Islet precursor cell (in vitro differentiated cells): ENCODE data around the gene GCNT2.
"Not testable (repeated sequence)": the region's sequence is repeated elsewhere in the genome, so short reads cannot be mapped to it uniquely, and the experiment has no call there.

Experiments
- DNase-seq: peaks from one replicate; pipeline ENCODE4 v3.0.0-alpha.2; 2018

GCNT2 gene

DNA sequence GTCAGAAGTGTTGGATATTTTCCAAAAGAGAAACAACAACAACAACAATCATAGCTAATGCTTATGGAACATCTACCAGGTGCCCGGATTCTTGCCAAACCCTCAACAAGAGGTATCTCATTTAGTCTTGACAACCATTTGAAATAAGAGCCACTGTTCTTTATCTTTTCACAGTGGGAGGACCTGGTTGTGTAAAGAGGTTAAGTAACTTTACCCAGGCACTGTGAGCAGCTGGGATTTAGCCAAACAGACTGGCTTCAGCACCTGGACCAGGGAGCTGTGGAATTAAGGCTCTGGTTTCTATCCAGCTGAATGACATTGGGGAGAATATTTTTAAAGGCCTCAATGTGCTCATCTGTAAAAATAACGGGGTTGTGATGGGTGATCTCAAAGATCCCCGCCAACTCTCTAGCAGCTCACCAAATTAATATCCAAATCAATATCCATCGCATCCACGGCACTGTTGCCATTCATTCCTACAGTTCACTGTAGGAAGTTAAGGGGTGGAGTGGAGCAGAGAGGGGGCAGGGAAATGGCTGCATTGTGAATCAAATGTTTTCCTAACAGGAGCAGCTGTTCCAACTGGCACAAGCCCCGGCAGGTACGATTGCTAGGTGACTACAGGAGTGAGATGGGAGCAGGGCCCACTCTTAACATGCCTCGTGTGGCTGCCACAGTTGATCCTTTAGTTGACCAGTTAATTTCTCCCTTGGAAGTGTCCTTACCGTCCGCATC lies 61.8 kb downstream of the GCNT2 start:
- peak; percentile 69 for DNase-seq

DNA sequence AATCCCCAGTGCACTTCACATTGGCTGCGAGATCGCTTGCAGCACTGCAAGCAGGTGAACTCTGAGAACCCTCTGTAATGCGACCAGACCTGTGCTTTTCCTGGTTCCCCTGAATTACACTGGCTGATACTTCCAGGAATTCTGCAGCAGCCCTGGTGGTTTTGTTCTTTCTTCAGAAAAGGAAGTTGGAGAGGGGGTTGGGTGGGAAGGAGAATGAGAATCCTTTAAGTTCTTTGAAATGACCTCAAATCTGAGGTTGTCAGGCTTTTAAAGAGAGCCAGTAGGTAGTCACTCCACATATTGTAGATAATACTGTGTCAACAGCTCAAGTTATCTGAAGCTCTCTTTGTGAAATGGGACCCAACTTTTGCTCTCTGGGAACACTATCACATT lies 62.4 kb downstream of the GCNT2 start:
- peak; percentile 76 for DNase-seq

DNA sequence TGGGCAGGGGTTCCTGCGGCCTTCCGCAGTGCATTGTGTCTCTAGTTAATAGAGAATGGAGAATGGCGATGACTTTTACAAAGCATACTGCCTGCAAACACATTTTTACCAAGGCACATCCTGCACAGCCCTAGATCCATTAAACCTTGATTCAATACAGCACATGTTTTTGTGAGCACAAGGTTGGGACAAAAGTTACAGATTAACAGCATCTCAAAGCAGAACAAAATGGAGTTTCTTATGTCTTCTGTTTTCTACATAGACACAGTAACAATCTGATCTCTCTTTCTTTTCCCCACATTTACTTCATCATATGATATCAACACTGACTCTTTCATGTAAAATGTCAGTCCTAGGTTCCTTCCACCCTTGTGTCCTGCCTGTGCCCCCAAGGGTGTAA lies 63.5 kb downstream of the GCNT2 start:
- DNase-seq, result no peak

DNA sequence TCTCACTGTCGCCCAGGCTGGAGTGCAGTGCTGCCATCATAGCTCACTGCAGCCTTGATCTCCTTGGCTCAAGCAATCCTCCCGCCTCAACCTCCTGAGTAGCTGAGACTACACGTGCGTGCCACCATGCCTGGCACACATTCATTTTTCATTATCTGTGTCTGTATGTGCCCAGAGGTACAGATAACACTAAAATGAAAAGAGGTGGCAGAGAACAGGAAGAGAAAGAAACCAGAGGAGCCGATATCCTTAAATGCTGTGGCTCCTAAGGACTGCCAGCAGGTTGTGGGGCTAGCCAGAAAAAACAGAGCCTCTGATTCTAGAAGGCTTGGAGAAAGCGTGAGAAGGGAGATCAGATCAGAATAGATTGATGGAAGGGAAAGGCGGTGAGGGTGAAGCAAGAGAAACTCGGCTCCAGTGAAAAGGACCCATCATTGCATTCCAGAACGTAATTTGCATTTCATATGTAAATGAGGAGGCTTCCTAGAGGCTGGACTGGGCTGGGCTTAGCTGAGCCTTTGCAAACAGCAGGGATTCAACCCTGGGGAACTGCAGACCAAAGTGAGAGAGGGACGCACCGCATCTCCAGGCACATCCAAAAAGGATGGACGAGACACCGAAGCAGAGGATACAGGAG lies 64.2 kb downstream of the GCNT2 start:
- peak; percentile 92 for DNase-seq

DNA sequence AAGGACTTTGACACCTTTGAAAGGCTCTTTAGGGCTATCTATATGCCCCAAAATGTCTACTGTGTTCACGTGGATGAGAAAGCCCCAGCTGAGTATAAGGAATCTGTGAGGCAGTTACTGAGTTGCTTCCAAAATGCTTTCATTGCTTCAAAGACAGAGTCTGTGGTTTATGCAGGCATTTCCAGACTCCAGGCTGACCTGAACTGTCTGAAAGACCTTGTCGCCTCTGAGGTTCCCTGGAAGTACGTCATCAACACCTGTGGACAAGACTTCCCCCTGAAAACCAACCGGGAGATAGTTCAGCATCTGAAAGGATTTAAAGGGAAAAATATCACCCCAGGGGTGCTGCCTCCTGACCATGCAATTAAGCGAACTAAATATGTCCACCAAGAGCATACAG lies 65.2 kb downstream of the GCNT2 start:
- peak; percentile 93 for DNase-seq

DNA sequence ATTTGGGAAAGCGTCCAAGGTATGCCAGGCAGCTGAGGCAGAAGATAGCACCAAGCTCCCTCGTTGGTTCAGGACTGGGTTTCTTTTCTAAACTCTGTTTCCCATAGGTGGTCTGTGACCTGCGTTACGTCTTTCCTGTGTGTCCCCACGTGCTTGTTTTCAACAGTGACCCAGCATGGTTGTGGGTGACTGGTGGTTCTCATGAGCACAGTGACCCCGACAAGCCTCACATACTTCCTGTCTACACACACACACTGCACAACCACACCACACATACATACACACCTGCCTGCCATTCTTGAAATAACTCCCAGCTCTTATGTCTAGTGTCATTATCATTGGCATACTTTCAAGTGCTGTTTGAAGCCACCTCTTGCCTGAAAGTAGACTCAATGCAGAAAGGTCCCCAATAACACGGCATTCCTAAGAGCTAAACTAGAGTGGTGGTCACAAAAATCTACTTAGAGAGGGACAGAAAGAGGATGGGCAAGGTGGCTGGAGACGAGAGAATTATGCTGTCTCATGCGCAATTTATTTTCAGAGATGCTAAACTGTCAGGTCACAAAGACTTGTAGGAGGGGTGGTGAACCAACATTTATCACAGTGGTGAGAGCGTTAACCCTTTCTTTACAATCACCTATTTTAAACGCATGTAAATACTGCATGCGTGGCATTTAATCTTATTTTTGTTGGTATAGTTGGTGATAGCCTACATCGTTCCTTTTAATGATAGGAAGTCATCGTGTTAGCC lies 66.7 kb downstream of the GCNT2 start:
- DNase-seq, result peak; percentile 82

DNA sequence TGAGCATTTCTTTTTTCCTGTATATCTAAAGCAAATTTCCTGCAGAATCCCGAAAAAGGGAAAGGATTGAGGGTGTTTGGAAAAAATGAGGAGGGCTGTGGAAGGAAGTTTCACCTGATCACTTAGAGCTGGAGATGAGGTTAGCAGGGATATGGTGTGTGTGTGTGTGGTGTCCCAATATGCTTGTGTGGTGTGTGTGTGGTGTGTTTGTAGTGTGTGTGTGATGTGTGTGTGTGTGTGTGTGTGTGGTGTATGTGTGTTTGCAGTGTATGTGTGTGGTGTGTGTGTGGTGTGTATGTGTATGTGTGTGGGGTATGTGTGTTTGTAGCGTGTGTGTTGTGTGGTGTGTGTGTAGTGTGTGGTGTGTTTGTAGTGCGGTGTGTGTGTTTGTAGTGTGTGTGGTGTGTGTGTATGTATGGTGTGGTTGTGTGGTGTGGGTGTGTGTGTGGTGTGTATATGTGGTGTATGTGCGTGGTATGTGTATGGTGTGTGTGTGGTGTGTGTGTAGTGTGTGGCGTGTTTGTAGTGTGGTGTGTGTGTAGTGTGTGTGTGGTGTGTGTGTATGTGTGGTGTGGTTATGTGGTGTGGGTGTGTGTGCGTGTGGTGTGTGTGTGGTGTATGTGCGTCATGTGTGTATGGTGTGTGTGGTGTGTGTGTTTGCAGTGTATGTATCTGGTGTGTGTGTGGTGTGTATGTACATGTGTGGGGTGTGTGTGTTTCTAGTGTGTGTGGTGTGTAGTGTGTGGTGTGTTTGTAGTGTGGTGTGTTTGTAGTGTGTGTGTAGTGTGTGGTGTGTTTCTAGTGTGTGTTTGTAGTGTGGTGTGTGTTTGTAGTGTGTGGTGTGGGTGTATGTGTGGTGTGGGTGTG lies 67.6 kb downstream of the GCNT2 start:
- DNase-seq, result peak; percentile 30

DNA sequence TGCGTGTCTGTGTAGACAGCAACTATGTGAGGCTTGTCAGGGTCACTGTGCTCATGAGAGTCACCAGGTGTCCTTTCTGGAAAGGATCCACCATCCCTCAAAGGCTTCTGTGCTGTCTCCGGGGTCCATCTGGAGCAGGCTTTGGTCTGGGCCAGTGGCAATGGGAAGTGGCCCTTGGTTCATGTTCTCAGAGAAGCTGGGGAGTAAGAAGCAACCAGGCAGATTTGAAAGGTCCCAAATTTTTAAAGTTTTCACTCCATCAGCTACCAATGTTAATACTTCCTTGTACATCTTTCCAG lies 68.2 kb downstream of the GCNT2 start:
- peak; percentile 45 for DNase-seq

DNA sequence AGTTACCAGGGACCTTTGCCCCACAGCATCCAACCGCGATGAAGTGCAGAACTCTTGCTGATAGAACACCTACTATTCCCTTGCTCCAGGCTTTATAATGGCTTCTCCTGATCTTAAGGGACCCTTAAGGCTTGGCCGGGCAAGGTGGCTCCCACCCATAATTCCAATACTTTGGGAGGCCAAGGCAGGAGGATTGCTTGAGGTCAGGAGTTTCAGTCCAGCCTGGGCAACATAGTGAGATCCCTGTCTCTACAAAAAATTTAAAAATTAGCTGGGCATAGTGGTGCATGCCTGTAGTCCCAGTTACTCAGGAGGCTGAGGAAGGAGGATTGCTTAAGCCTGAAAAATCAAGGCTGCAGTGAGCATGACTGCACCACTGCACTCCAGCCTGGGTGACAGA lies 68.8 kb downstream of the GCNT2 start:
- no peak for DNase-seq

DNA sequence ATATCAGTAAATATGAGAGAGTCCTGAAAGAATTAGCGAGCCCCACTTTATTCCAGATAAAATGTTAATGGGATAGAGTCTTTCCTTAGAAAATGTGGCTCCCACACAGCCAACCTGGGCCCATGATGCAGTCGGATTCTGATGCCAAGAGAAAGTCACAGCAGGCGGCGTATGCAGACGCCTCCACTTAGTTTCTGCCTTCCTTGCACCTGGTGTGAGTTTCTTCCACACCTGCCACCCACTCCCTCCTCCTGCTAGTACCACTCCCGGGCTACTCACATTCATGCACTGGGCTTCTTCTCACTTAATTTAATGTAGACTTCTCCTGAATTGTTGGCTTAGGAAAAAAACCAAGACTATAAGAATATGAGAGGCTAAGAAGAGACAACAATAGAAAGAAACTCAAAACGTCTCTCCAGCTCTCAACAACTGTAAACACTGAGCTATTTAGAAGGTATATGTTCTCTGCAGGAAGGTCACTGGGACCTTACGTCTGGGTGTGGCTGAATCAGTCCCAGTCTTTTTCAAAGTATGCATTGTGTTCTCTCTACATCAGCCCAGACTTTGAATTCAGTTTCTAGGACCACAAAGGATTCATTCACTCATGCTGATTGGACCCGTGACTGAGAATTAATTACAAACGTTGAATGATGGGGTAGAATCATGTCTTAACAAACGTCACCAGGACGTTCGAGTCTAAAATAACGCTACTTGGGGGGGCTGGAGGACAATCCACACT lies 70.4 kb downstream of the GCNT2 start:
- peak; percentile 35 for DNase-seq

DNA sequence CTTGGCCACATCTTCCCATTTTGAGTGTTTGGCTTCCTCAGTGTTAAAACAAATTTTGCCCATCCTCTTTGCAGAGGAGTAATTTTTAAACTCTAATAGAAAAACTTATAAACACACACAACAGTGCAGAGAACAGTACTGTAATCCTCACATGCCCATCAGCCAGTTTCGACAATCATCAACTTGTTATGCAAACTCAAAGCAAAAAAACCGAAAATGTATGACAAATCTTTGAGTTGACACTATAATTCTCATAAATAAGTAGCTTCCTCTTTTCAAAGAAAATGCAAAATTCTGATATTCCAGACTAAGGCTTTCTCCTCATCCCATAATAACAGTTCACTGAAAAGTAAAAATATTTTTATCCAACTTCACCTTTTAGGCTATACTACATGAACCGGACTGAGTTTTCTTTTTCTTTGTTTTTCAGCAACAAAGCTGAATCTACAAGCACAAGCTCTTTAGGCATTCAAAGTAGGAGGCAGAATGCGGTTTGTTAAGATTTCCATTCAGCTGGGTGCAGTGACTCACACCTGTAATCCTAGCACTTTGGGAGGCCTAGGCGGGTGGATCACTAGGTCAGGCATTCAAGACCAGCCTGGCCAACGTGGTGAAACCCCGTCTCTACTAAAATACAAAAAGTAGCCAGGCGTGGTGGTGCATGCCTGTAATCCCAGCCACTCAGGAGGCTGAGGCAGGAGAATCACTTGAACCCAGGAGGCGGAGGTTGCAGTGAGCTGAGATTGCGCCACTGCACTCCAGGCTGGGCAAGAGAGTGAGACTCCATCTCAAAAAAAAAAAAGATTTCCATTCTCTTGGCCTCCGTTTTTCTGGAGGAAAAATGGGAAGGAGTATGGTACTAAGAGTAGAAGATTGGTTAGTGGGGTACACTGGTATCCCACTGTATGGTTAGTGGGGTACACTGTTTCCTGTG lies 74.8 kb downstream of the GCNT2 start:
- peak; percentile 77 for DNase-seq

DNA sequence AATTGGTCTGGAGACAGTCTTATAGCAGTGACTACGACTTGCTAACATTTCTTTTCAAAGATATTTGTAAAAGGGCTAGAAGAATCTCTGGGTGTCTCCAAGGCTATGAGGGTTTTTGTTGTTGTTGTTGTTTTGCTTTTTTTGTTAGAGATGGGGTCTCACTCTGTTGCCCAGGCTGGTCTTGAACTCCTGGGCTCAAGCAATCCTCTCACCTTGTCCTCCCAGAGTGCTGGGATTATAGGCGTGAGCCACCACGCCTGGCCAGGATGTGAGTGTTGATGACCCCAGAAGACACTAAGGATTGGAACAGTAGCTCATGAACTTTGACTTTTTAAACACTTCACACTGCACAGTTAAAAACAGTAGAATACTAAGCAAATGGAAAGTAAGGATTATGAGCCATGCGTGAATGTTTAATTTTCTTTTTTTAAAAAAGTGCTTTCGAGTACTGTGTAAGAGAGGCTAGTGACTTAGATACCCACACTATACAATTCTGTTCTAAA lies 76.4 kb downstream of the GCNT2 start:
- DNase-seq, result no peak

DNA sequence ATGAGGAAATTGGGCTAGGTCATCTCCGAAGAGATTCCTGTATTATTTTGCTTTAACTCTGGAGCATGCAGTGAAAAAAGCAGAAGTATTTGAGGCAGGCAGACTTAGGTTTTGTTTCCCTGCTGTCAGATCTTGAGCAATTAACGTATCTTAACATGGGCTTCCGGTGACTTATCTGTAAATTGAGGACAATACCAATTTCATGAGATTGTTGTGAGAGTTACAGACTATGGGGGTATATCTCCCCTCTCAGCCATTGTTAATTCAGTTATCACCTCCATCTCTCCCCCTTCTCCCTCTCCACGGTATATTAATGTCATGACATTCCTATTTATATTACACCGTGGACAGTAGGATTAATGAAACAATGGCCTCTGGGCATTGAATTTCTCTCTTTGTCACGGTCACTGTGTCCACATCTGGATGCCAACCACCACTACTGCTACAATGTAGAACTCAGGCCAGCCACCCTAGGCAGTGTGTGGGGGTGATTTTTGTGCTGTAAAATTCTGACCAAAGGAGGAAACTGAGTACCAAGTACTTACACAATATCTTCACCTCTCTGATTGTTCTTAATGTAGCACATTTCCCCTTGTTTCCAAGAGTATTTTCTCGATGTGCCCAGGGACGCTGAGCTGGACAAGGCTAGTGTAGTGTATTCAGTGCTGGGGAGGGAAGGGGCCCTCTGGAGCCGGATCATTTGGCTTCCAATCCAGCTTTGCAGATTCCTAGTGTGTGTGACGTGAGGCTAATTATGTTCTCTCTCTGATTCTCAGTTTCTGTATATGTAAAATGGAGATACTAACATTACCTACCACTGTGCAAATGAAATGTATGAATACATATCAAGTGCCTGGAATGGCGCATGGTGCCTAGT lies 77.2 kb downstream of the GCNT2 start:
- no peak for DNase-seq

DNA sequence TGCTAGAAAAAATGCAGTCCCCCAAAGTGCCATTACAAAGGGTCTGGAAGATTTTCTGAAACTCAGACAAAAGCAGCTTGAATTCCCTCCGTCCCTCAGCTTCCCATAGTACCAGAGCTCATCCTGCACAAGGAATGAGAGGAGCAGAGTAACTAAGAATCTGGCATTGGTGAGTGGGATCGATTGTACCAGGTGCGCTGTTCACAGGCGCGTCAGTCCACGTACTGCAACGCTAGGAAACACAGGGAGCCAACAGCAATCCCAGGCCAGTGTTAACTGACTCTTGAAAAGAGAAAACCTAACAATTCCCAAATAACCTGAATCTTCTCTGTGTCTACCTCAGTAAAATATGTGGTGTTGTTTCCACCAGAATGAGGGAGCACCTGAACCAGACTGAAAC lies 77.9 kb downstream of the GCNT2 start:
- no peak for DNase-seq

DNA sequence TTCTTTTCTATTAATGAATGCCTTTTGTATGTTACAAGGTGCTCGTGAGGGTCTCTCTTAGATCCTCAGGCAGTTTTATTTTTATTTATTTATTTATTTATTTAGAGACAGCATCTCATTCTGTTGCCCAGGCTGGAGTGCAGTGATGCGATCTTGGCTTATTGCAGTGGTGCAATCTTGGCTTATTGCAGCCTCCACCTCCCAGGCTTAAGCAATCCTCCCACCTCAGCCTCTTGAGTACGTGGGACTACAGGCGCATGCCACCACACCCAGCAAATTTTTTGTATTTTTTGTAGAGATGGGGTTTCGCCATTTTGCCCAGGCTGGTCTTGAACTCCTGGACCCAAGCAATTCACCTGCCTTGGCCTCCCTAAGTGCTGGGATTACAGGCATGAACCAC lies 79.5 kb downstream of the GCNT2 start:
- DNase-seq, result not testable (repeated sequence)

DNA sequence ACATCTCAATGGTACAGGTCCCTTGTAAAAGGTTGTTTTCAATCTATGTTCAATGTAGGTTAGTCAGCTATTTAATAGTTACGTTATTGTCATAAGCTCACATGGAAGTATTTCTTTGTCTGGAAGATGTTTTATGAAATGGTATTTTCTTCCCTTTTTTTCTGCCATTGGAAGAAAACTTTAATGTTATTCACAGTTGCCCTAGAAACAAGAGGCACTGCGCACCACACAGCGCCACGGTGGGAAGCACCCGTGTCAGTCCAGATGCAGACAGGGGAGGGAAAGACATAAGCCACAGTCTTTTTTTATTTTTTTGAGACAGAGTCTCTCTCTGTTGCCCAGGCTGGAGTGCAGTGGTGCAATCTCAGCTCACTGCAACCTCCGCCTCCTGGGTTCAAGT lies 82.1 kb downstream of the GCNT2 start:
- DNase-seq, result no peak

DNA sequence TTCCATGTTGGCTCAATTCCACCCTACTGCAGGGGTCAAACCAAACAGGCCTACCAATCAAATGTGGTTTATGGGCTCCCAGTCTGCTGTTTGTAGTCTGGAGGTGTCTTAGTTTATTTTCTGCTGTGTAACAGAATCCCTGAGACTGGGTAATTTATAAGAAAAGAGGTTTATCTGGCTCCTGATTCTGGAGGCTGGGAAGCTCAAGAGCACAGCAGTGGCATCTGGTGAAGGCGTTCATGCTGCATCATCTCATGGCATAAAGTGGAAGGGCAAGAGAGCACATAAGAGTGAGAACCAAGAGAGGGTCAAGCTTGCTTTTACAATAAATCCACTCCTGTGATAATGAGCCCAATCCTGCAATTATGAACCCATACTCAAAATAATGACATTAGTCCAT lies 87.9 kb downstream of the GCNT2 start:
- no peak for DNase-seq

DNA sequence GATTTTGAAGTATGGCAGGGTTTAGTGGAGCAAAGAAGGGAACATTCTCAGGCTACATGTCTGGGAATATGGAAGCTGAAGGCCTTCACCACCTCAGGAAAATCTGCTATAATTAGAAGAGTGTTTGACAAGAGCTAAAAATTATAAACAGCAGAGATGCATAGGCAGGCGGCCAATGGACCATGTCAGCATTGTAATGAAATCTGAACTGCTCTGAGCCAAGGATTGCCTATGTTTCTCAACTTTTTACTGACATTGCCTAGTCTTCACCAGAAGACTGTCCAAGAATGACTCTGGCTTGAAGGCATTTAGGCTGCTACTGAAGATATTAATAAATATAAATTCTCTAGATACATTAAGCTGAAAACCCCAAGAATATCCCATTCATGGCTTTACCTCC lies 89.1 kb downstream of the GCNT2 start:
- DNase-seq, result no peak

DNA sequence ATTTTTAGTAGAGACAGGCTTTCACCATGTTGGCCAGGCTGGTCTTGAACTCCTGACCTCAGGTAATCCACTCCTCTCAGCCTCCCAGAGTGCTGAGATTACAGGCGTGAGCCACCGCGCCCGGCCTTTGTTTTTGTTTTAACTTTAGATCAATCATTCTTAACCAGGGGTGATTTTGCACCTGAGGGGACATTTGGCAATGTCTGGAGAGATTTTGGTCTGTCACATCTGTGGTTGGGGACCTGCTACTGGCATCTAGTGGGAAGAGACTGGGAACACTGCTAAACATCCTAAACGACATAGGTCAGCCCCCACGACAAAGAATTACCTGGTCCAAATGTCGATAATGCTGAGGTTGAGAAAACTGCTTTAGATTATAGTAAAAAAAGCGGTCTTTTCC lies 91.0 kb downstream of the GCNT2 start:
- no peak for DNase-seq

DNA sequence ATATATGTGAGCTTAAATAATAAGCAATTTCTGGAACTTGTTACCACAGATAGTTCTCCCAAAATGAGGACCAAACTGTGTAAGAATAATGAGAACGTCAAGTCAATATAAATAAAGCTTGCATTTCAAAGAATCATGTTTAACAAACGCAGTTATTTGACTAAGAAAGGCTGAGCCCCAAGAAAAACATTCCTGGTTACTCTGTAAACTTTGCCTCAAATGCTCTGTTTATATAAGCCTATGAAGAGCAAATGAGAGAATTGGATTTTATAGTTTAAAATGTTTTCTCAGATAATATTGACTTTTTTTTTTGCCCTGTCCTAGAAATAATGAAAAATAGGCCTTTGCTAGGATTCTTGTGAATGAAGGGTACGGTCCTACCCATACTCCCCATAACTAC lies 91.9 kb downstream of the GCNT2 start:
- no peak for DNase-seq
